CD4-positive, alpha-beta T cell (primary cell): ENCODE results near the gene SLITRK2. TPM values are rescaled to one million over a fixed set of nuclear protein-coding genes. Genes with fewer than 3 reads are reported as not detected.

Experiments used
- ATAC-seq: fragments of 200-7000 bp; cut with Tn5 transposase; one replicate; pipeline ENCODE4 v1.10.0; 2022; ENCODE audit warnings: mild to moderate bottlenecking; ENCODE audit not compliant: poor library complexity
- CTCF ChIA-PET: fragments of 350-600 bp; sonication (Branson Sonifier 250); formaldehyde crosslinking; loops from one replicate; lab custom pipeline; 2021; ENCODE audit warnings: antibody characterized with exemption, inconsistent platforms; lab: Charles Lee
- POLR2A ChIA-PET: fragments of 350-600 bp; sonication (Branson Sonifier 250); formaldehyde crosslinking; loops from one replicate; lab custom pipeline; 2021; ENCODE audit warnings: antibody characterized with exemption, inconsistent platforms; lab: Charles Lee
- DNase-seq, 14 experiments: peaks; one replicate each; pipeline ENCODE4 v3.0.0-alpha.2; 2013 to 2020; ENCODE audit warnings: mixed read lengths in 2 of 14
- H3K27ac ChIP-seq, 2 donors: one replicate each; pipeline versions ENCODE4 v1.5.1 to v1.7.0; 2013; ENCODE audit warnings: low read length in 2 of 2, low read depth in 1 of 2, mild to moderate bottlenecking in 1 of 2
- H3K27me3 ChIP-seq, 2 experiments: 1 replicate in 1 of 2; 2 replicates in 1 of 2; pipeline versions ENCODE4 v1.6.1 to v1.7.0; 2013; ENCODE audit warnings: low read length in 2 of 2, control low read depth in 1 of 2, mild to moderate bottlenecking in 1 of 2, moderate library complexity in 1 of 2; ENCODE audit not compliant: insufficient read depth in 2 of 2, control insufficient read depth in 1 of 2
- H3K36me3 ChIP-seq: one replicate; pipeline ENCODE4 v1.6.1; 2013; ENCODE audit warnings: low read length, control low read depth; ENCODE audit not compliant: insufficient read depth
- H3K4me1 ChIP-seq: one replicate; pipeline ENCODE4 v1.6.1; 2013; ENCODE audit warnings: low read length, control low read depth; ENCODE audit not compliant: insufficient read depth
- H3K4me3 ChIP-seq: one replicate; pipeline ENCODE4 v1.5.1; 2013; ENCODE audit warnings: mild to moderate bottlenecking, low read length, moderate library complexity
- H3K9me3 ChIP-seq, 2 experiments: 1 replicate in 1 of 2; 2 replicates in 1 of 2; pipeline versions ENCODE4 v1.6.1 to v1.7.0; 2013; ENCODE audit warnings: low read length in 2 of 2, mild to moderate bottlenecking in 2 of 2, control low read depth in 1 of 2, moderate library complexity in 1 of 2; ENCODE audit not compliant: control insufficient read depth in 1 of 2, insufficient read depth in 1 of 2
- H3K27ac Mint-ChIP-seq: one replicate; pipeline ENCODE4 v1.8.0; 2020; ENCODE audit warnings: mixed read lengths
- H3K27me3 Mint-ChIP-seq: one replicate; pipeline ENCODE4 v1.8.0; 2021; ENCODE audit warnings: mixed read lengths
- H3K36me3 Mint-ChIP-seq: one replicate; pipeline ENCODE4 v1.8.0; 2021; ENCODE audit warnings: low read depth, mixed read lengths
- H3K4me1 Mint-ChIP-seq: one replicate; pipeline ENCODE4 v1.8.0; 2021; ENCODE audit warnings: low read depth, mixed read lengths
- H3K4me3 Mint-ChIP-seq: one replicate; pipeline ENCODE4 v1.8.0; 2020; ENCODE audit warnings: mild to moderate bottlenecking, mixed read lengths
- H3K9me3 Mint-ChIP-seq: one replicate; pipeline ENCODE4 v1.8.0; 2020; ENCODE audit warnings: mixed read lengths
- intact Hi-C, 2 experiments: fragments of 100-400 bp; cut with DNase I in 1 of 2; cut with micrococcal nuclease in 1 of 2; formaldehyde crosslinking; loops; one replicate each; pipeline versions ENCODE4 v1.15.1 to v1.9.0; 2023 to 2025; cut with DNase I, micrococcal nuclease
- total RNA-seq, 174 experiments: library from RNA in 2 of 174; stranded (reverse) in 2 of 174; gene quantifications; one replicate each; pipeline ENCODE4 v1.2.3 and lab custom pipeline; 2021 to 2026
- TF ChIP-seq, protein P1 (sequence below): fragments of 200-600 bp; IDR thresholded peaks from one replicate; pipeline ENCODE4 v1.8.0; 2022; ENCODE audit warnings: antibody characterized with exemption, mild to moderate bottlenecking

SLITRK2 gene
- total RNA-seq, 2 experiments from 2014 or later, result not detected

DNA sequence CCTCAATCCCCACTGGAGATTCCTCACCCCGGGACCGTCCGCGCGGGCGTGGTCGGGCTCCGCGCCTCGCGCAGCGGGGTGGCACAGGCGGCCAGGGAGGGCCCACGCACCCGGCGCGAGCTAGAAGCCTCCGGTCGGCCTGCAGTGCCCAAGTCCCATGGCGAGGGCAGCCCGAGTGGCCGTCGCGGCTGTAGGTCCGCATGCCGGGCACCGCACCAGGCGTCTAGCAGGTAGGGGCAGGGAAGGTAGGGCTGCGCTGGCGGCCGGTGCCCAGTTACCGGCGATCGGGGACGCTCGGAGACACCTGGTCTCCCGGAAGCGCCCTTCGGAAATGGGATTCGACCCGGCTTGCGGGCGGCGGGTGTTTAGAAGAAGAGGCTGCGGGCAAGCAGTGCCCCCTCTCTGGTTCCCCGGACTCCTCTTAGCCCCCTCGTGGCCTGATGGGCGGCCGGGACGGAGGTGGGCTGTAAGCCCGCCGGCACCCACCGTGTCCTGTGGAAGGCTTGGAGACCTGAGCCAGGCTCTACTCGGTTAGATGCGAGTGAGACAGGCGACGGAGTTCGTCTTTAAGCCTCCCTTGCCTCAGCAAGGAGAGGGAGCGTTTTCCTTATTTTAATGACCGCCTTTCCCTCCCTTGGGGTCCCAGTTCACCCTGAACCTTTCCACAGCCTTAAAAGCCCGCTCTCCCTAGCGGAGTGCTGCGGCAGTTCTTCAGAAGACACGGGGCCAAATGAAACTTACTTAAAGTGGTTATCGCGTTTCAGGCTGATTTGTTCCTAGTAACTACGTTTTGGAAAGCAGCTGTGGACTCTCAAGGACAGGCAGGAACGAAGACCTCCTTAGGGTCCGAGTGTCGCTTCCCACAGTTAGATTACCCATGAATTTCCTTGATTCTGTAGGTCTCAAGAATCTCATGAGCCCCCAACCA lies 821 bp downstream of the SLITRK2 start:
- TF ChIP-seq, protein P1, sequence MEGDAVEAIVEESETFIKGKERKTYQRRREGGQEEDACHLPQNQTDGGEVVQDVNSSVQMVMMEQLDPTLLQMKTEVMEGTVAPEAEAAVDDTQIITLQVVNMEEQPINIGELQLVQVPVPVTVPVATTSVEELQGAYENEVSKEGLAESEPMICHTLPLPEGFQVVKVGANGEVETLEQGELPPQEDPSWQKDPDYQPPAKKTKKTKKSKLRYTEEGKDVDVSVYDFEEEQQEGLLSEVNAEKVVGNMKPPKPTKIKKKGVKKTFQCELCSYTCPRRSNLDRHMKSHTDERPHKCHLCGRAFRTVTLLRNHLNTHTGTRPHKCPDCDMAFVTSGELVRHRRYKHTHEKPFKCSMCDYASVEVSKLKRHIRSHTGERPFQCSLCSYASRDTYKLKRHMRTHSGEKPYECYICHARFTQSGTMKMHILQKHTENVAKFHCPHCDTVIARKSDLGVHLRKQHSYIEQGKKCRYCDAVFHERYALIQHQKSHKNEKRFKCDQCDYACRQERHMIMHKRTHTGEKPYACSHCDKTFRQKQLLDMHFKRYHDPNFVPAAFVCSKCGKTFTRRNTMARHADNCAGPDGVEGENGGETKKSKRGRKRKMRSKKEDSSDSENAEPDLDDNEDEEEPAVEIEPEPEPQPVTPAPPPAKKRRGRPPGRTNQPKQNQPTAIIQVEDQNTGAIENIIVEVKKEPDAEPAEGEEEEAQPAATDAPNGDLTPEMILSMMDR, result no peak
- Histone ChIP-seq H3K9me3 (peaks cover 0 to 5% of the 10 kb centered on the region in 2 experiments), H3K4me1 (no peaks in the 10 kb centered on the region), H3K27ac (no peak overlapping the region), H3K27me3 (peaks cover 4 to 32% of the 10 kb centered on the region in 2 experiments), H3K4me3 (no peak overlapping the region), H3K36me3 (no peaks in the 10 kb centered on the region)
- Mint-ChIP-seq H3K27ac (no peak overlapping the region), H3K27me3 (peaks cover 34% of the 10 kb centered on the region), H3K9me3 (no peaks in the 10 kb centered on the region), H3K36me3 (no peaks in the 10 kb centered on the region), H3K4me1 (no peaks in the 10 kb centered on the region), H3K4me3 (no peak overlapping the region)
- POLR2A ChIA-PET, result no interaction called here
- intact Hi-C loops, result no loop called here
- ATAC-seq (no peak), DNase-seq (no peak)
- CTCF ChIA-PET, result no interaction called here

- POLR2A ChIA-PET, result no interaction called here
- Mint-ChIP-seq H3K4me3 (no peak overlapping the region), H3K36me3 (no peaks in the 10 kb centered on the region), H3K9me3 (no peaks in the 10 kb centered on the region), H3K27me3 (peaks cover 34% of the 10 kb centered on the region), H3K27ac (no peak overlapping the region), H3K4me1 (no peaks in the 10 kb centered on the region)
- peaks cover 0 to 5% of the 10 kb centered on the region in 2 experiments for H3K9me3 ChIP-seq
- DNase-seq (no peak), ATAC-seq (no peak)
- no peak overlapping the region for H3K4me3 ChIP-seq
- H3K4me1 ChIP-seq, result no peaks in the 10 kb centered on the region
- no peaks in the 10 kb centered on the region for H3K36me3 ChIP-seq
- TF ChIP-seq, protein P1, result no peak
- H3K27me3 ChIP-seq, result peaks cover 4 to 32% of the 10 kb centered on the region in 2 experiments
- intact Hi-C loops, result no loop called here
- no peak overlapping the region for H3K27ac ChIP-seq
- CTCF ChIA-PET, result no interaction called here
Observed at GRCh38 chrX:145820825-145821224, 3.2 kb downstream of the SLITRK2 start.

GRCh38 chrX:145821291-145821897 lies 3.8 kb downstream of the SLITRK2 start:
- peaks cover 31% of the 10 kb centered on the region for H3K27me3 Mint-ChIP-seq
- POLR2A ChIA-PET, result no interaction called here
- no peak for ATAC-seq

More at GRCh38 chrX:145821291-145821897, 3.8 kb downstream of the SLITRK2 start:
- H3K4me3 Mint-ChIP-seq, result no peak overlapping the region
- DNase-seq, result no peak
- no peak overlapping the region for H3K27ac Mint-ChIP-seq
- CTCF ChIA-PET, result no interaction called here
- TF ChIP-seq, protein P1, result no peak
- no peaks in the 10 kb centered on the region for H3K4me1 Mint-ChIP-seq
- no peaks in the 10 kb centered on the region for H3K9me3 Mint-ChIP-seq
- H3K36me3 ChIP-seq, result no peaks in the 10 kb centered on the region
- H3K27ac ChIP-seq, result no peak overlapping the region
- no peak overlapping the region for H3K4me3 ChIP-seq
- intact Hi-C loops, result no loop called here
- peaks cover 0 to 5% of the 10 kb centered on the region in 2 experiments for H3K9me3 ChIP-seq
- H3K36me3 Mint-ChIP-seq, result no peaks in the 10 kb centered on the region
- H3K27me3 ChIP-seq, result peaks cover 4 to 32% of the 10 kb centered on the region in 2 experiments
- H3K4me1 ChIP-seq, result no peaks in the 10 kb centered on the region
